ENCODE measurements around the gene RPH3AL.
"Not testable (repeated sequence)": the region's sequence is repeated elsewhere in the genome, so short reads cannot be mapped to it uniquely, and the experiment has no call there.

The RPH3AL gene

GRCh38 chr17:234163-234993 is 118.2 kb downstream of the RPH3AL start:
- not testable (repeated sequence) for DNase-seq

- no peak for DNase-seq
Measured at GRCh38 chr17:233473-233941, 119.1 kb downstream of the RPH3AL start.

DNA sequence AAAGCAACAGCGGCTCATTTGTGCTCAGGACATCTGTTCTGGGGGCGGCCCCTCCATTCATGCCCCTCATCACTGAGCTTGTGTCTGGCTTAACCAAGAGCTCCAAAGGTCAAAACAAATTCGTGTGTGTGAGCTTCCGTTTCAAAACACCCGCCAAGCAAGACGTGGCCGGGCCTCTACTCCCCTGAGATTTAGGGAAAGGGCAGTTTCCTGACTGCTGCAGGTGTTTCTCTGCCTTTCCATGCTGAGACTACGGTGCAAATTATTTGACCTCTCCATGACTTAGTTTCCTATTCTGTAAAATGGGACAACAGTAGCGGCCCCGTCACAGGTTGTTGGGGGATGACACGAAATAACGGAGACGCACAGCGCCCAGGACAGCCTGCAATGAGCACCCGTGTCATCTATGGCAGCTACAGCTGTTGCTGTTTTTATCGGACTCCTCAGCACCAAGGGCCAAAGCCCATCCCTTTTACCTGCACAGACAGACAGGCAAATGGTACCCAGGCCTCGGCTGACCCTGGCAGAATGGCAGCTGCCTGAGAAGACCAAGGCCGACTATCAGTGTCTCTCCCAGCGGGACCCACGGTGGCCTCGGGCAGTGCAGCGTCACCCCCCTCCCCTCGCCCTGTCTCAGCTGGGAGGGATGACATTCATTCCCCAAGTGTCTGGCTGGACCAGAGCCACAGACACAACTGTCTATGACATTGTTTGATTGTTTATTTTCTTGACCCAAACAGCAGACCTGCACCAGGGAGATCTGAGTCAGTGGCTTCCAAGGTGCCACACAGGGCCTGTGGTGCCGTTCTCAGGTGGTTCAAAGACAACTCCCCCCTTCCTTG is 120.4 kb downstream of the RPH3AL start:
- DNase-seq = no peak

DNA sequence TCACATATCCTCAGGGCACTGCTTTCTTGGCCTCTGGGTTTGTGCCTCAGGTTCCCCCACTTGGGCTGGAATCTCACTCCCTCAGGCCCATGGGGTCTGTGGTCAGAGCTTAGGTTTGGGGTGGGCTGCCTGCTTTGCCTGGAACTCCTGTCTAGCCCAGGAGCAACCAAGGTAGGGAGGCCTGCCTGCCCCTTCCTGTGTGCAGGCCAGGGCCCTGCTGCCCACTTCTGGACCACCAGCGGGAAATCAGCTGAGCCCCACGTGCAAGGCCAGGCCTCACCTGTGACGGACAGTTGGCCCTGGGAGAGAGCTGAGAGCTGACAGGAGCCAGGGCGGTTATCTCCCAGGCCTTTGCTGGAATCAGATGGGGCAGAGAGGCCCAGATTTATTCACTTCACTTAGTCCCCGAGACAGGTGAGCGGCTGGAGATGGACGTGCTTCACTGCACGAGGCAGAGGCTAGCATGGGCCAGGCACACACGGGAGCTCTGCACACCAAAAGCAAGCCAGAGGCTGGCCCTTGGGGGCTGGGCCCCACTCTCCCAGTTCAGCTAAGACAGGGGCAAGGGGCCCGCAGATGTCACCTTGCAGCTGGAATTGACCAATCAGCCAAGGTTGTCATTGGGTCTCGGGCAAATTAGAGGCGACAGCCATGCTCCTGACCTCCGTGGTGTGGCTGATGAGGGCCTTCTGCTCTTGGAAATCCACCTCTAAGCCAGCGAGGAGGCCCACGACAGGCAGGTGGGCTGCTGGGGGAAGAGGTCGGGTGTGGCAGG is 121.2 kb downstream of the RPH3AL start:
- DNase-seq = no peak

GRCh38 chr17:230395-230770 is 122.2 kb downstream of the RPH3AL start:
- DNase-seq = no peak

- DNase-seq = no peak
Measured at GRCh38 chr17:229709-230394, 122.8 kb downstream of the RPH3AL start.

DNA sequence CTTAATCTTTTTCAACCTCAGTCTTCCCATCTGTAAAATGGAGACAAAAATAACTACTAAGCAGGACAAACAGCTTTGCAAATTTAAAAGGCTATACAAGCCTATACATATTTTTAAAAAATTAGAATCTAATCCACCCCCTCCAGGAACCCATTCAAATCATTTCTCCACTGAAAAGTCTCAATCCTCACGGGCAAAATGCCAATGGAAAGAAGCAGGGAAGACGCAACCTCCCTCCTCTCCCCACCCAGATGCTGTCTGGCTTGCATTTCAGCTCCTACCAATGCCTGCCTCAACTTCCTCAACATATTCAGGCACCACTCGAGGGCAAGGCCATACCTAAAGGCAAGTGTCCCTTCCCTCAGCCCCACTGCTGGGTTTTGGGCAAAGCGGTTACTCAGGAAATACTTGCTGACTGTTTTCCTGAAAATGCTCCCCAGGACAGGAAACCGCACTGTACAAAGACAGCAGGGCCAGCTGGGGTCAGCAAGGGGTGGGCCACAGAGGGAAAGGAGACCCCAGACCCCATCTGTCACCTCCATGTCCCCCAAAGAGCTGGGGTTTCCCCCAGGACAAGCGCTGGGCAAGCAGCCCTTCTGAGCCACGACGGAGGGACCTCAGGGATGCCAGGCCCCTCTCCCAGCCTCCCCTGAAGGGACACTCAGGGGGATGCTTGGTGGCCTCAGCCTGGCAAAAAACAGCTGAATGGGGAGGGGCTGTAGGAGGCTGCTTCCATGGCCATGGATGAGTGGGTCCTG is 123.5 kb downstream of the RPH3AL start:
- no peak for DNase-seq

DNA sequence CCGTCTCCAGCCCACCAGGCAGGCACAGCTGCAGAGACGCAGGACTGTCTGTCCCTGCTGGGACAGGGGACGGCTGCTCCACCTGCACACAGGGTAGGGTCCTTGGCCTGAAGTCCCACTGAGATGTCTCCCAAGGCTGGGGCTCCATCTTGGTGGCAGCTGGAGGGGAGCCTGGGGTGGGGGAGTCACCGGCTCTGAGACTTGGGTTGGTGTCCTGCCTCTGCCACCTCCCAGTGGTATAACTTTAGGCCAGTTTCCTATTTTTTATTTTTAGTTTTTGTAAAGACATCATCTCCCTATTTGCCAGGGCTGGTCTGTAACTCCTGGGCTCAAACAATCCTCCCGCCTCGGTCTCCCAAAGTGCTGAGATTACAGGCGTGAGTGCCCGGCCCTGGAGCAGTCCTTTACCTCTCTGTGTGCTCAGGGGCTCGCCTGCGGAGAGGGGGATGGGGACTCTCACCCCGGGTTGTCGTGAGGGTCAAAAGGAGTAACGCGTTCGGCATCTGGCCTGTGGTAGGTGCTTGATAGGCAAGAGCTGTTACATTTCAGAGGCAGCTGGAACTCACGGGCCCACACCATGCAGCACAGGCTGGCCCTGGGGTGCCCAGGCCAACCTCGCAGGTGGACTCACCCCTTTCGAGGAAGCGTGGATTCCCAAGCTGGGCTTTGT is 124.5 kb downstream of the RPH3AL start:
- DNase-seq = no peak

GRCh38 chr17:227078-227945 is 125.3 kb downstream of the RPH3AL start:
- DNase-seq = no peak

GRCh38 chr17:226108-227077 is 126.2 kb downstream of the RPH3AL start:
- no peak for DNase-seq

DNA sequence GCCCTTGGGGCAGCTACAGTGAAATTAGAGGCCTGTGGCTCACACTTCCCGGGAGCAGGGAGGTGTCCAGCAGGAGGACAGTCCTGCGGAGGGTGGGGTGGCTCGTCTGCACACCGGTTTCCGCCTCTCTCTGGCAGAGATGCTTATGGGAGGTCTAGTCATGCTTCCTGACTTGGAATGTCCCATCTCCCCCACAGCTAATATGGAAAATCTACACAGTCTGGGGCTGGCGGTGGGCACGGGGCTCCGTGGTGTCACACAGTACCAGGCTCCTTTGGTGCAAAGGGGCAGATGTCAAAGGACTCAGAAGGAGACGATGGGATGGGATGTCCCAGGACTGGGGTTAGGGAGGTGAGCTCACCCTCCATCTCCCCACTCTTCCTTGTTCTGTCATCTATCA is 127.1 kb downstream of the RPH3AL start:
- no peak for DNase-seq

- not testable (repeated sequence) for DNase-seq
Measured at GRCh38 chr17:224576-224975, 128.0 kb downstream of the RPH3AL start.

- DNase-seq = no peak
Measured at GRCh38 chr17:223723-224471, 128.7 kb downstream of the RPH3AL start.

DNA sequence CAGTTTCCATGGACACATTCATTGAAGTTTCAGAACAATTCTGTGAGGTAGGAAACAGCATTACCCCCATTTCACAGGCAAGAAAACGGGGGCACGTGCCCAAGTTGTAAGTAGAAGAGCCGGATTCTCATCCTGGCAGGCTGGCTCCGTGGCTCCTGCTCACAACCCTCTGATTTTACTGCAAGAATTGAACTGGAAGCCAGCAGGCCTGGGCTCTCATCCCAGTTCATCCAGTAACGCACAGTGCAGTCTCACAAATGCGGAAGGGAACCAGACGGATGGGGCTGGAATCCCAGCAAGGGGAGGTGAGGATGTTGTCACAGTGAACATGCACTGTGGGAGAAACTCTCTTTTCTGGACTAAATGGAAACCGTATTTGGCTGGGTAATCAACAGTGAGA is 130.4 kb downstream of the RPH3AL start:
- DNase-seq = no peak

DNA sequence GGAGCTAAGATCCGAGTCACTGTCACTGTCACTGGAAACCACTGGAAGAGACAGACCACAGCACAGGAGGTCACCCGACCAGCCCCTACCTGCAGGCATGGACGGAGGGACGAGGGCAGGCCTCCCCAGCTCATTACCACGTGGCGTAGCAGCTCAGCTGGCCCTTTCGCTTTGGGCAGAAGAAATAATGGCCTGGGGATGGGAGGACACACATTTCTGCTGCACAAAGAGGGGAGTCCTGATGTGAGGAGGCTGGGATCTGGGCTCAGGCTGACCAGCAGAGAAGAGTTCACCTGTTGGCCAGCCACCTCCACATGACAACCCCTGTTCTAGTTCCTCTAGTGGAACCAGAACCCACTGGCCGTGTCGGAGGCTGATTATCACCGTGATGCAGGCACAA is 132.9 kb downstream of the RPH3AL start:
- DNase-seq = no peak

DNA sequence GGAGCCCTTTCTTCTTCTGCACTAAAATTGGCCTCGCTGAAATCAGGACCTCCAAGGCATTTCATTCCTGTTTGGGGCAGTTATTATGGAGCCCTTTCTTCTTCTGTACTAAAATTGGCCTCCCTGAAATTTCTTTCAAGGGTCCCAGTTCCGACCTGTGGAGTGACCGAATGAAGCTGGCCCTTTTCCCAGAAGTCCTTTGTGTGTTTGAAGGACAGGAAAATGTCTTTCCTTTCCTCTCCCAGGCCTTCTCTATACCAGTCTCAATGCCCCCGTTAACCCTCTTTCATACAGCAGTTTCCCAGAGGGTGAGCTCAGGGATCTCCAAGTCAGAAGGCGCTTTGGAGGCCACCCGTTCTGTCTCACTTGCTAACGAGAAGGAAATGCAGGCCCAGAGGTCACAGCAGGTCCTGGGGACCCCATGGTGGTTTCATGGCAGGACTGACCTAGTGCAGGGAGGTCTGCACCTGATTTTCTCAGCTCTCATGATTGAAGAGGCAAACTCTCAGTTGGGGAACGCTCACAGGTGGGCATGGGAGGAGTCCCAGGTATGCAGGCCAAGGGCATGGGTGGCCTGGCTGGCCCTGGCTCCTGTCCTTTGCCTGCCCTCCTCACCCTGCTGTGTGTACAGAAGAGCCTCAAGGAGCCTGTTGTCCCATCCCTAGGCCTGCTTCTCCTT is 134.0 kb downstream of the RPH3AL start:
- DNase-seq = no peak

DNA sequence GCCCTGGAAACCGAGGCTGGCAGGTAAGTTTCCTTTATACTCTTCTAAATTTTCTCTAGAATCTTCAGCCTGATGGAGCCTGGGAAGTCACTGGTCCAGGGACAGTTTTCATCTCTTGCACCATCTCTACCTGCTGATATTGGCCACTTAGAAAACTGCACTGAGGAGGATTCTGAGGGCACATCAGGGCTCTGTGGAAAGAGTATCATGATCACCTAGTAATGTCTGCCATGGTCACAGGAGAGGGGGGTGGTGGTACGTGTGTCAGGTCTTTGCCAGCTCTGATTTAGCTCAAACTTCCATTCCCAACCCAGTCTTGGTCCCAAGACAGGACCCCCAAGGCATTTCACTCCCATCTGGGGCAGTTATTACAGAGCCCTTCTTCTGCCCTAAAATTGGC is 136.0 kb downstream of the RPH3AL start:
- no peak for DNase-seq
